Ishikawa (cell line): ENCODE measurements around the gene RIN3.

ENCODE experiments used
- EP300 ChIP-seq: IDR thresholded peaks from 2 replicates; pipeline ENCODE4 v1.6.1; 2012; ENCODE audit warnings: borderline replicate concordance
- NFIC ChIP-seq: IDR thresholded peaks from 2 replicates; pipeline ENCODE4 v1.6.1; 2012
- TAF1 ChIP-seq: IDR thresholded peaks from 2 replicates; pipeline ENCODE4 v1.6.1; 2012; ENCODE audit warnings: low read depth, mild to moderate bottlenecking
- TEAD4 ChIP-seq: IDR thresholded peaks from 2 replicates; pipeline ENCODE4 v1.6.1; 2012
- YY1 ChIP-seq: IDR thresholded peaks from 2 replicates; pipeline ENCODE4 v1.6.1; 2012; ENCODE audit warnings: low read depth
- TF ChIP-seq, protein P1 (sequence below): IDR thresholded peaks from 2 replicates; pipeline ENCODE4 v1.6.1; 2012; ENCODE audit warnings: low read depth, mild to moderate bottlenecking
- TF ChIP-seq, protein P2 (sequence below): IDR thresholded peaks from 2 replicates; pipeline ENCODE4 v1.6.1; 2012
- TF ChIP-seq, protein P3 (sequence below): IDR thresholded peaks from 2 replicates; pipeline ENCODE4 v1.6.1; 2012

DNA sequence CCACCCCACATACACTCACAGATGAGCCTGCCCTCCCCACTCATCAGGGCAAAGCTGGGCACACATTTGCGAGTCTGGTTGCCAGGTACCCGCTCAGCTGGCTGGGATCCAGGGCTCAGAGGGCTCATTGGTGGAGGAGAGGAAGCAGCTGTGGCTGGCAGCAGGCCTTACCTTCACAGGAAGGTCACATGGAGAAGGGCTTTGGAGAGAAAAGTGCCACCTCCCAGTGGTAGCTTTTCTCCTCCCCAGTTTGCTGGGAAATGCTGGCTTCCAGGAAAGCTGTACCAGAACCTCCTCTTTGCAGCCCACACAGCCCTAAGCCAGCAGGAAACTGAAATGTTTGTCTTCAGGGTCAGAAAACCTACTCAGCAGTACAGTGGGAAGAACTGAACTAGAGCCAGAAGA is 179.2 kb downstream of the RIN3 start:
- TF ChIP-seq YY1 (no peak), TAF1 (no peak), EP300 (no peak), NFIC (peak; percentile 64), TEAD4 (no peak)
- TF ChIP-seq, protein P1, sequence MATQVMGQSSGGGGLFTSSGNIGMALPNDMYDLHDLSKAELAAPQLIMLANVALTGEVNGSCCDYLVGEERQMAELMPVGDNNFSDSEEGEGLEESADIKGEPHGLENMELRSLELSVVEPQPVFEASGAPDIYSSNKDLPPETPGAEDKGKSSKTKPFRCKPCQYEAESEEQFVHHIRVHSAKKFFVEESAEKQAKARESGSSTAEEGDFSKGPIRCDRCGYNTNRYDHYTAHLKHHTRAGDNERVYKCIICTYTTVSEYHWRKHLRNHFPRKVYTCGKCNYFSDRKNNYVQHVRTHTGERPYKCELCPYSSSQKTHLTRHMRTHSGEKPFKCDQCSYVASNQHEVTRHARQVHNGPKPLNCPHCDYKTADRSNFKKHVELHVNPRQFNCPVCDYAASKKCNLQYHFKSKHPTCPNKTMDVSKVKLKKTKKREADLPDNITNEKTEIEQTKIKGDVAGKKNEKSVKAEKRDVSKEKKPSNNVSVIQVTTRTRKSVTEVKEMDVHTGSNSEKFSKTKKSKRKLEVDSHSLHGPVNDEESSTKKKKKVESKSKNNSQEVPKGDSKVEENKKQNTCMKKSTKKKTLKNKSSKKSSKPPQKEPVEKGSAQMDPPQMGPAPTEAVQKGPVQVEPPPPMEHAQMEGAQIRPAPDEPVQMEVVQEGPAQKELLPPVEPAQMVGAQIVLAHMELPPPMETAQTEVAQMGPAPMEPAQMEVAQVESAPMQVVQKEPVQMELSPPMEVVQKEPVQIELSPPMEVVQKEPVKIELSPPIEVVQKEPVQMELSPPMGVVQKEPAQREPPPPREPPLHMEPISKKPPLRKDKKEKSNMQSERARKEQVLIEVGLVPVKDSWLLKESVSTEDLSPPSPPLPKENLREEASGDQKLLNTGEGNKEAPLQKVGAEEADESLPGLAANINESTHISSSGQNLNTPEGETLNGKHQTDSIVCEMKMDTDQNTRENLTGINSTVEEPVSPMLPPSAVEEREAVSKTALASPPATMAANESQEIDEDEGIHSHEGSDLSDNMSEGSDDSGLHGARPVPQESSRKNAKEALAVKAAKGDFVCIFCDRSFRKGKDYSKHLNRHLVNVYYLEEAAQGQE: no peak
- TF ChIP-seq, protein P2, sequence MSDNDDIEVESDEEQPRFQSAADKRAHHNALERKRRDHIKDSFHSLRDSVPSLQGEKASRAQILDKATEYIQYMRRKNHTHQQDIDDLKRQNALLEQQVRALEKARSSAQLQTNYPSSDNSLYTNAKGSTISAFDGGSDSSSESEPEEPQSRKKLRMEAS: no peak
- TF ChIP-seq, protein P3, sequence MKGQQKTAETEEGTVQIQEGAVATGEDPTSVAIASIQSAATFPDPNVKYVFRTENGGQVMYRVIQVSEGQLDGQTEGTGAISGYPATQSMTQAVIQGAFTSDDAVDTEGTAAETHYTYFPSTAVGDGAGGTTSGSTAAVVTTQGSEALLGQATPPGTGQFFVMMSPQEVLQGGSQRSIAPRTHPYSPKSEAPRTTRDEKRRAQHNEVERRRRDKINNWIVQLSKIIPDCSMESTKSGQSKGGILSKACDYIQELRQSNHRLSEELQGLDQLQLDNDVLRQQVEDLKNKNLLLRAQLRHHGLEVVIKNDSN: peak; percentile 61; the same call in 1 of the 2 replicates
